Measurements from ENCODE around the gene FAM83G. TPM values are rescaled to one million over a fixed set of nuclear protein-coding genes. Genes with fewer than 3 reads are reported as not detected.
"Not testable (repeated sequence)": the region's sequence is repeated elsewhere in the genome, so short reads cannot be mapped to it uniquely, and the experiment has no call there.

Gene FAM83G
- total RNA-seq, 2 experiments from 2014 or later: 5.0 to 10.4 TPM

DNA sequence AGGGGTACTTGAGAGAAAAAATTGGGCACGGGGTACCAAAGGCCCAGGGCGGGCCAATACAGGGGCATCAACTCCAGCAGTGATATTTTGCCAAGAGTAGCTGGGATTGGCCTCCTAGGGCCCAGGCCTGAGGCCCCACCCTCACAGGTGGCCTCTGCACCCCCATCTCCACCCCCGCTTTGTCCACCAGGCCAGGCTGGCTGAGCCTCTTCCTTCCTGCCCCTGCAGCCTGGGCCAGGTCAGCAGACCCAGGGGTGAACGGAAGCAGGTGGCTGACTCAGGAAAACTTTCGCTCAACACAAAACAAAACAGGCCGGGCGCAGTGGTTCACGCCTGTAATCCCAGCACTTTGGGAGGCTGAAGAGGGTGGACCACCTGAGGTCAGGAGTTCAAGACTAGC lies 38.5 kb upstream of the FAM83G start:
- DNase-seq (ENCODE audit: low spot score); H2AFZ ChIP-seq (ENCODE audit: low read length); POLR2A ChIA-PET; H3K9me2 ChIP-seq (ENCODE audit: insufficient read depth, low read length); CTCF ChIA-PET (ENCODE audit: unreplicated experiment); BruUV-seq (replicated peaks); H4K20me1 ChIP-seq (ENCODE audit: insufficient read depth, low read length); H3K36me3 ChIP-seq (ENCODE audit: insufficient read depth, low read length); intact Hi-C loops (cut with micrococcal nuclease; ENCODE audit: unreplicated experiment); H3K79me2 ChIP-seq (ENCODE audit: insufficient read depth, low read depth, low read length); H3K9me3 ChIP-seq (ENCODE audit: low read length); H3K4me1 ChIP-seq (ENCODE audit: insufficient read depth, low read length, poor library complexity, severe bottlenecking): not testable (repeated sequence)
- Histone ChIP-seq H3K27ac (ENCODE audit: low read depth, low read length, poor library complexity, severe bottlenecking) (peak overlapping the region; percentile 76), H3K4me2 (ENCODE audit: low read length) (peak overlapping the region; percentile 60), H3K4me3 (ENCODE audit: low read depth, low read length, poor library complexity, severe bottlenecking) (peak overlapping the region; percentile 44)

DNA sequence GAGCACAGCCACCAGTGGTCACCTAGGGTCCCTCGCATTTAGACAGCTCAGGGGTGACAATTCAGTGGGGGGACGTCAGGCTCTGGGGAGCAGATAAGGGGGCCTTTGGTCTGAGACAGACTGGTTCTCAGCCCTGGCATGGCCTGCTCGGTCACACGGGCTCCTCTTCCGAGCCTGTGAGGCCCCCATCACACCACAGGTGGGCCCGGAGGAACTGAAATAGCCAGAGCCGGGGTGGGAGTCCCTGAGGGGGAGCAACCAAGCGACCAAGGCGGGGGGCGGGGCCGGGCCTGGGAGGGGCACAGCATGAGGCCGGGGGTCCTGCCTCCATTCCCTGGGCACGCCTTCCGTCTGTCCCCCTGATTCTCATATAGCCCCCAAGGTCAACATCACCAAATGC lies 37.8 kb upstream of the FAM83G start:
- not testable (repeated sequence) for DNase-seq (ENCODE audit: low spot score)

GRCh38 chr17:19041871-19042270 lies 37.3 kb upstream of the FAM83G start:
- H3K4me1 ChIP-seq (ENCODE audit: insufficient read depth, low read length, poor library complexity, severe bottlenecking); H3K9me3 ChIP-seq (ENCODE audit: low read length); H3K79me2 ChIP-seq (ENCODE audit: insufficient read depth, low read depth, low read length); H3K36me3 ChIP-seq (ENCODE audit: insufficient read depth, low read length); H2AFZ ChIP-seq (ENCODE audit: low read length); POLR2A ChIA-PET; H3K4me2 ChIP-seq (ENCODE audit: low read length); H3K4me3 ChIP-seq (ENCODE audit: low read depth, low read length, poor library complexity, severe bottlenecking); intact Hi-C loops (cut with micrococcal nuclease; ENCODE audit: unreplicated experiment); H3K9me2 ChIP-seq (ENCODE audit: insufficient read depth, low read length); H4K20me1 ChIP-seq (ENCODE audit: insufficient read depth, low read length); DNase-seq (ENCODE audit: low spot score); BruUV-seq (replicated peaks); CTCF ChIA-PET (ENCODE audit: unreplicated experiment): not testable (repeated sequence)
- peak overlapping the region; percentile 67 for H3K27ac ChIP-seq (ENCODE audit: low read depth, low read length, poor library complexity, severe bottlenecking)

More for the DNA sequence above, 37.8 kb upstream of the FAM83G start:
- H3K4me1 ChIP-seq (ENCODE audit: insufficient read depth, low read length, poor library complexity, severe bottlenecking); H3K9me2 ChIP-seq (ENCODE audit: insufficient read depth, low read length); POLR2A ChIA-PET; CTCF ChIA-PET (ENCODE audit: unreplicated experiment); H4K20me1 ChIP-seq (ENCODE audit: insufficient read depth, low read length); H3K79me2 ChIP-seq (ENCODE audit: insufficient read depth, low read depth, low read length); intact Hi-C loops (cut with micrococcal nuclease; ENCODE audit: unreplicated experiment); BruUV-seq (replicated peaks); H3K27ac ChIP-seq (ENCODE audit: low read depth, low read length, poor library complexity, severe bottlenecking); H3K4me2 ChIP-seq (ENCODE audit: low read length); H3K4me3 ChIP-seq (ENCODE audit: low read depth, low read length, poor library complexity, severe bottlenecking); H3K36me3 ChIP-seq (ENCODE audit: insufficient read depth, low read length); H2AFZ ChIP-seq (ENCODE audit: low read length); H3K9me3 ChIP-seq (ENCODE audit: low read length): not testable (repeated sequence)

- H2AFZ ChIP-seq (ENCODE audit: low read length); BruUV-seq (replicated peaks); DNase-seq (ENCODE audit: low spot score); H3K9me2 ChIP-seq (ENCODE audit: insufficient read depth, low read length); H3K36me3 ChIP-seq (ENCODE audit: insufficient read depth, low read length); H3K9me3 ChIP-seq (ENCODE audit: low read length); H4K20me1 ChIP-seq (ENCODE audit: insufficient read depth, low read length); intact Hi-C loops (cut with micrococcal nuclease; ENCODE audit: unreplicated experiment); POLR2A ChIA-PET; H3K4me3 ChIP-seq (ENCODE audit: low read depth, low read length, poor library complexity, severe bottlenecking); H3K79me2 ChIP-seq (ENCODE audit: insufficient read depth, low read depth, low read length); H3K4me2 ChIP-seq (ENCODE audit: low read length); CTCF ChIA-PET (ENCODE audit: unreplicated experiment); H3K4me1 ChIP-seq (ENCODE audit: insufficient read depth, low read length, poor library complexity, severe bottlenecking); H3K27ac ChIP-seq (ENCODE audit: low read depth, low read length, poor library complexity, severe bottlenecking): not testable (repeated sequence)
Observed at GRCh38 chr17:19040350-19040749, 35.8 kb upstream of the FAM83G start.

DNA sequence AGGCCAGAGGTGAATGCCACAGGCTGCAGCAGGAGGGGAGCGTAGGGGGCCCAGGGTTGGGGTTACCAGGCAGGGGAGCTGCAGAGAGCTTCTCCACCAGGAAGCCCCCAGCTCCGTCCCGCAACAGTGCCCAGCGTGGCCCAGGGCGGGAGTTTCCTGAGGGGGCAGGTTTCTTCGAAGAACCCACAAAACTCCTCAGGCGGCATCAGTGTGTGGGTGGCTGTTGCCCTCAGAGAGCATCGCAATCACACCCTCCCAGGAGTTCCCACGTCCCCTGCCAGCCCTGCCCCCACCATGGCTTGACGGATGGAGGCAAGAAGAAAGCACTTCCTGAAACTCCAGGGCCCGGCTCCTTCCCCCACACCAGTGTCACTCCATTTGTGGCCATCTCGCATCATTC lies 34.2 kb upstream of the FAM83G start:
- H3K4me3 ChIP-seq (ENCODE audit: low read depth, low read length, poor library complexity, severe bottlenecking); H3K4me2 ChIP-seq (ENCODE audit: low read length); H2AFZ ChIP-seq (ENCODE audit: low read length); BruUV-seq (replicated peaks); H4K20me1 ChIP-seq (ENCODE audit: insufficient read depth, low read length); H3K4me1 ChIP-seq (ENCODE audit: insufficient read depth, low read length, poor library complexity, severe bottlenecking); POLR2A ChIA-PET; H3K27ac ChIP-seq (ENCODE audit: low read depth, low read length, poor library complexity, severe bottlenecking); H3K79me2 ChIP-seq (ENCODE audit: insufficient read depth, low read depth, low read length); H3K9me2 ChIP-seq (ENCODE audit: insufficient read depth, low read length); CTCF ChIA-PET (ENCODE audit: unreplicated experiment); H3K9me3 ChIP-seq (ENCODE audit: low read length); DNase-seq (ENCODE audit: low spot score); intact Hi-C loops (cut with micrococcal nuclease; ENCODE audit: unreplicated experiment); H3K36me3 ChIP-seq (ENCODE audit: insufficient read depth, low read length): not testable (repeated sequence)

DNA sequence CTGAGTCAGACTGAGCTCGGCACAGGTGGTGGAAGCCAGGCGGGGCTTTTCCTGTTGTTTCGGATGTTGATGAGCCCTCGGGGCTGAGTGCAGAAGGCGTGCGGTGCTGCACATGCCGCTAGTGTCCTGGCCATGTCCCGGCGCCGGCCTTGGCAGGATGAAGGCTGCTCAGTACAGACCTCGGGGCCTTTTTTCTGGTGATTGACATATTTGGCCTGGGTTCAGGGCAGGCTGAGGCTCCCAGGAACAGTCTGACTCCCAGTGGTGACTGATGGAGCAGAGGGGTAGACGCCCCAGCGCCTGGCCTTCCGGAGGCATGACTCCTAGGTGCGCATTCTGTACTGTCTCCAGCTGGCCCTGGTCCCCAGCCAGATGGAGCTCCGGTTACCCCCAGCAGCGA lies 33.4 kb upstream of the FAM83G start:
- H3K79me2 ChIP-seq (ENCODE audit: insufficient read depth, low read depth, low read length); BruUV-seq (replicated peaks); H3K9me3 ChIP-seq (ENCODE audit: low read length); POLR2A ChIA-PET; H4K20me1 ChIP-seq (ENCODE audit: insufficient read depth, low read length); H3K4me3 ChIP-seq (ENCODE audit: low read depth, low read length, poor library complexity, severe bottlenecking); H2AFZ ChIP-seq (ENCODE audit: low read length); H3K27ac ChIP-seq (ENCODE audit: low read depth, low read length, poor library complexity, severe bottlenecking); DNase-seq (ENCODE audit: low spot score); CTCF ChIA-PET (ENCODE audit: unreplicated experiment); intact Hi-C loops (cut with micrococcal nuclease; ENCODE audit: unreplicated experiment); H3K36me3 ChIP-seq (ENCODE audit: insufficient read depth, low read length); H3K4me1 ChIP-seq (ENCODE audit: insufficient read depth, low read length, poor library complexity, severe bottlenecking); H3K4me2 ChIP-seq (ENCODE audit: low read length); H3K9me2 ChIP-seq (ENCODE audit: insufficient read depth, low read length): not testable (repeated sequence)

GRCh38 chr17:19037547-19037946 lies 33.0 kb upstream of the FAM83G start:
- H3K4me3 ChIP-seq (ENCODE audit: low read depth, low read length, poor library complexity, severe bottlenecking); H3K9me3 ChIP-seq (ENCODE audit: low read length); H3K79me2 ChIP-seq (ENCODE audit: insufficient read depth, low read depth, low read length); intact Hi-C loops (cut with micrococcal nuclease; ENCODE audit: unreplicated experiment); DNase-seq (ENCODE audit: low spot score); H2AFZ ChIP-seq (ENCODE audit: low read length); POLR2A ChIA-PET; H3K4me2 ChIP-seq (ENCODE audit: low read length); H3K4me1 ChIP-seq (ENCODE audit: insufficient read depth, low read length, poor library complexity, severe bottlenecking); CTCF ChIA-PET (ENCODE audit: unreplicated experiment); H4K20me1 ChIP-seq (ENCODE audit: insufficient read depth, low read length); H3K36me3 ChIP-seq (ENCODE audit: insufficient read depth, low read length); H3K9me2 ChIP-seq (ENCODE audit: insufficient read depth, low read length): not testable (repeated sequence)
- TSS peak; percentile 64 for BruUV-seq (replicated peaks)
- H3K27ac ChIP-seq (ENCODE audit: low read depth, low read length, poor library complexity, severe bottlenecking): peak overlapping the region; percentile 74
